Measurements from ENCODE around the gene KLHL2. TPM values are rescaled to one million over a fixed set of nuclear protein-coding genes. Genes with fewer than 3 reads are reported as not detected.

The KLHL2 gene
- total RNA-seq, 4 donors from 2014 or later, result 6.1 to 68.2 (median 26.2) TPM

GRCh38 chr4:165185448-165185847, 21.9 kb upstream of the KLHL2 start:
- TF ChIP-seq, protein P1, sequence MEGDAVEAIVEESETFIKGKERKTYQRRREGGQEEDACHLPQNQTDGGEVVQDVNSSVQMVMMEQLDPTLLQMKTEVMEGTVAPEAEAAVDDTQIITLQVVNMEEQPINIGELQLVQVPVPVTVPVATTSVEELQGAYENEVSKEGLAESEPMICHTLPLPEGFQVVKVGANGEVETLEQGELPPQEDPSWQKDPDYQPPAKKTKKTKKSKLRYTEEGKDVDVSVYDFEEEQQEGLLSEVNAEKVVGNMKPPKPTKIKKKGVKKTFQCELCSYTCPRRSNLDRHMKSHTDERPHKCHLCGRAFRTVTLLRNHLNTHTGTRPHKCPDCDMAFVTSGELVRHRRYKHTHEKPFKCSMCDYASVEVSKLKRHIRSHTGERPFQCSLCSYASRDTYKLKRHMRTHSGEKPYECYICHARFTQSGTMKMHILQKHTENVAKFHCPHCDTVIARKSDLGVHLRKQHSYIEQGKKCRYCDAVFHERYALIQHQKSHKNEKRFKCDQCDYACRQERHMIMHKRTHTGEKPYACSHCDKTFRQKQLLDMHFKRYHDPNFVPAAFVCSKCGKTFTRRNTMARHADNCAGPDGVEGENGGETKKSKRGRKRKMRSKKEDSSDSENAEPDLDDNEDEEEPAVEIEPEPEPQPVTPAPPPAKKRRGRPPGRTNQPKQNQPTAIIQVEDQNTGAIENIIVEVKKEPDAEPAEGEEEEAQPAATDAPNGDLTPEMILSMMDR (IDR thresholded peaks at IDR 0.05), result no peak
- TF ChIP-seq POLR2A (IDR thresholded peaks at IDR 0.05), result no peak
- no peaks in the 10 kb centered on the region for H3K27me3 ChIP-seq
- H3K4me1 ChIP-seq, result no peaks in the 10 kb centered on the region
- H3K36me3 ChIP-seq, result no peaks in the 10 kb centered on the region
- no peak for DNase-seq
- intact Hi-C loops (cut with DNase I; ENCODE audit: low total_unique reads), result no loop called here
- H3K27ac ChIP-seq, result no peak overlapping the region
- no peak overlapping the region for H3K4me3 ChIP-seq
- H3K9me3 ChIP-seq, result no peaks in the 10 kb centered on the region

DNA sequence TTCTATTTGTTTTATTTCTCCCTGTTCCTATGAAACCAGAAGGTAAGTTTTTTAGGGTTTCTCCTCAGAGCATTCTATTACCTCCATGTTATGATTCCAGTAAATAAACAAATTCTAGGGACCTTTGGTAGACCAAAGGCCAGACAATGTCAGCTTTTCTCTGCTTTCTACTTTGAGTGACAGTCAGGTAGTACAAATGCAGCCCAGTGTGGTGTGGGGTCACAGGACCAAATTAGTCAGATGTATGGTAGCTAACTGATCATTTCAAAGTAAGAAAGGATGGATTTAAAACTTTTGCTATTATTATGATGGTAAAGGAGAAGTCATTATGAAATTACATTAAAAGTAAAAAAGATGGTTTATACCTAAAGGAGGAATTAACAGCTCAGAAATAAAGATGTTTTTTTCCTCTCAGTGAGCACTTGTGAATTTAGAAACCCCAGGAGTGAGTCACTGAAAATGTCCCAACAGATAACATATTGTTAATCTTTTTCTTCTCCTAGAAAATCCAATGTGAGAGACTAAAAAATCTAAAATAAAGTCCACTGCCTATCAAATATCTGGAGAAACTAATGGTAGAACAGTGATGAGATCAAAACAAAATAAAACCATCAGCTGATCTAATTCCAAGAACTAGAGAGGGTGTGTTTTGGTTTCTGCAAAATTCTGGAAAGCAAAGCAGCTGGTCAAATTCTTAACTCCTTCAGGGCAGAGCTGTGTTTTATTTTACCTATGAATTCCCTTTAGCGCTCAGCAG, 16.6 kb upstream of the KLHL2 start:
- DNase-seq, result no peak
- Histone ChIP-seq H3K36me3 (no peaks in the 10 kb centered on the region), H3K4me3 (no peak overlapping the region), H3K9me3 (no peaks in the 10 kb centered on the region), H3K27ac (no peak overlapping the region), H3K4me1 (no peaks in the 10 kb centered on the region), H3K27me3 (no peaks in the 10 kb centered on the region)
- intact Hi-C loops (cut with DNase I; ENCODE audit: low total_unique reads), result no loop called here
- TF ChIP-seq POLR2A (IDR thresholded peaks at IDR 0.05), result no peak
- TF ChIP-seq, protein P1 (IDR thresholded peaks at IDR 0.05), result no peak

DNA sequence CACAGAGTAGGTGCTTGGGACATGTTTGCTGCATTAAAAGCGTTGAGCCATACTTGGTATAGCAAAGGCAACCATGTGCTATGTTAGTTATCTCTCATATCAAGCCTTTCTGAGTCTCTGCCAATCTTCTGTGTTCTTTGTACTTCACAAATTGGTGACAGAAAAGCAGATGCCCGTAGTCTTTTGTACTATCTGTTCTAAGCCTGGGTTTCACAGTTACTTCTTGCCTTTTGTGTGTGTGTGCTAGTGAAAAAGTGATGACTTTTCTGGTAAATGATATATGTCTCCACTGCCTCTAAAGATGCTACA, 16.1 kb upstream of the KLHL2 start:
- no peaks in the 10 kb centered on the region for H3K36me3 ChIP-seq
- intact Hi-C loops (cut with DNase I; ENCODE audit: low total_unique reads), result no loop called here
- no peak for TF ChIP-seq POLR2A (IDR thresholded peaks at IDR 0.05)
- TF ChIP-seq, protein P1 (IDR thresholded peaks at IDR 0.05), result no peak
- no peak for DNase-seq
- H3K4me3 ChIP-seq, result no peak overlapping the region
- no peaks in the 10 kb centered on the region for H3K4me1 ChIP-seq
- no peaks in the 10 kb centered on the region for H3K9me3 ChIP-seq
- no peaks in the 10 kb centered on the region for H3K27me3 ChIP-seq
- no peak overlapping the region for H3K27ac ChIP-seq

DNA sequence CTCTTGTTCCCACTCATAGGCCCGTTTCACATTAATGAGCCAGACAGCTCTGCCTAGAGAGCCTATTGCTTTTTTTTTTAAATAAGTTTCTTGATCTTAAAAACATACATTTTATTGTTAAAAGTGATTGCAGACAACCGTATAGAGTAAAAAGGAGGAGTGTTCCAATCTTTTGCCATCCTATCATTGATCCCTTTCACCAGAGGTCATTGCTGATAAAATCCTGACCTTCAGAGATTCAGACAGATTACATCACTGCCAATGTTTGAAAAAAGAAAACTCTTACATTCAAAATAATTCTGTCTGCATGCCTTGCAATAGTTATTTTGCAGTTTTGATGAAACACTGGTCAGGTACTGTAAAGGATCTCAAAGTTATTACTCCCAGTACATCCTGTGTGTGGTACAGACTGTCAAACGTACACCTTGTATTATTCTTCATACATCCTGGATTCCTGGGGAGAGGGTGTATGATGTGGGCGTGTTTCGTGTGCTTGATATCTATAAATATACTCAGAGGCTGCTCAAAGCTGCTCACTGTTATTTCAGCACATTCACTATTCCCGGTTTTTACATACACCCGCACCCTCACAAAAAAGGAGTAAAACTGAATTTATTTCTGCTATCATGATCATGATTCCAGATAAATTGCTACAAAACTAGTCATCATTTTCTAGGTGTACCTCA, 15.4 kb upstream of the KLHL2 start:
- H3K4me3 ChIP-seq, result no peak overlapping the region
- no peak for TF ChIP-seq POLR2A (IDR thresholded peaks at IDR 0.05)
- TF ChIP-seq, protein P1 (IDR thresholded peaks at IDR 0.05), result no peak
- DNase-seq, result no peak
- H3K27me3 ChIP-seq, result no peaks in the 10 kb centered on the region
- no peaks in the 10 kb centered on the region for H3K4me1 ChIP-seq
- H3K27ac ChIP-seq, result no peak overlapping the region
- intact Hi-C loops (cut with DNase I; ENCODE audit: low total_unique reads), result no loop called here
- no peaks in the 10 kb centered on the region for H3K36me3 ChIP-seq
- no peaks in the 10 kb centered on the region for H3K9me3 ChIP-seq

DNA sequence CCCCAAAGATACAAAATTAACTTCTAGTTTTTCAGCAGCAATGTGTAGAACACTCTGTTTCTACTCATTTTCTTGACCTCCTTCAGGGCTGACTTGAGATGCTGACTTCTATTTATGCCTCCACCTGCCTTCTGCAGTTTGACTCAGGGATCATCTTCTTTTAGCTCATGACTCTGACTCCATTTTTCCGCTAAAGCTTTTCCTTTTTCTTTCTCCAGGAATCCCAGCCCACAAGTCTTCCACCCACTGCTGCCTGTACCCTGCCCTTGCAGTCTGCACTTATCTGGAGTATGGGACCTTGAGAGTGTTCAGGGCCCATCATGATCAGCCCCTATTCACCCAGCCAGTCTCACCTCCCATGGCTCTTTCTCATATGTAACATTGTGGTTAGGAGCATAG, 14.9 kb upstream of the KLHL2 start:
- Histone ChIP-seq H3K27me3 (no peaks in the 10 kb centered on the region), H3K4me1 (no peaks in the 10 kb centered on the region), H3K36me3 (no peaks in the 10 kb centered on the region), H3K27ac (no peak overlapping the region), H3K9me3 (no peaks in the 10 kb centered on the region), H3K4me3 (no peak overlapping the region)
- no peak for DNase-seq
- intact Hi-C loops (cut with DNase I; ENCODE audit: low total_unique reads), result no loop called here
- TF ChIP-seq POLR2A (IDR thresholded peaks at IDR 0.05), result no peak
- TF ChIP-seq, protein P1 (IDR thresholded peaks at IDR 0.05), result no peak
